Vagina (tissue), 2 donors: ENCODE data around the gene SERPINF2.

Experiments
- CTCF ChIP-seq, 3 experiments: fragments of 450-650 bp in 2 of 3; fragments of 200-600 bp in 1 of 3; sonication (generic) in 1 of 3; IDR thresholded peaks; one replicate each; pipeline ENCODE4 v1.5.1; 2017 to 2019; ENCODE audit warnings: antibody characterized with exemption in 3 of 3, mild to moderate bottlenecking in 2 of 3, moderate library complexity in 2 of 3
- POLR2A ChIP-seq, 2 donors: fragments of 450-650 bp; IDR thresholded peaks; one replicate each; pipeline ENCODE4 v1.6.1; 2017; ENCODE audit warnings: antibody characterized with exemption in 2 of 2, mild to moderate bottlenecking in 2 of 2, moderate library complexity in 2 of 2
- POLR2AphosphoS5 ChIP-seq, 2 donors: sonication (generic); formaldehyde crosslinking; IDR thresholded peaks; one replicate each; pipeline ENCODE4 v1.9.0; 2017; ENCODE audit warnings: antibody characterized with exemption in 2 of 2, mild to moderate bottlenecking in 2 of 2, low read depth in 1 of 2; ENCODE audit not compliant: insufficient read depth in 1 of 2

GRCh38 chr17:1744551-1745512 is 2.2 kb downstream of the SERPINF2 start:
- TF ChIP-seq CTCF (IDR thresholded peaks at IDR 0.05) (no peak), POLR2AphosphoS5 (IDR thresholded peaks at IDR 0.05; ENCODE audit: insufficient read depth in 1 of 2, low read depth in 1 of 2) (no peak), POLR2A (IDR thresholded peaks at IDR 0.05) (no peak)
